WTC11 (cell line): ENCODE measurements around the gene HOXD12. TPM values are rescaled to one million over a fixed set of nuclear protein-coding genes. Genes with fewer than 3 reads are reported as not detected.

Experiments
- ATAC-seq: fragments of 200-7000 bp; cut with Tn5 transposase; 2 replicates; pipeline ENCODE4 v1.10.0; 2021; ENCODE audit warnings: mild to moderate bottlenecking, moderate library complexity
- CTCF ChIA-PET: fragments of 300-600 bp; sonication (Branson Sonifier 250); formaldehyde crosslinking; loops from one replicate; lab custom pipeline; 2021; ENCODE audit warnings: antibody characterized with exemption; lab: Charles Lee
- POLR2A ChIA-PET: fragments of 350-600 bp; sonication (Branson Sonifier 250); formaldehyde crosslinking; loops from one replicate; lab custom pipeline; 2021; ENCODE audit warnings: antibody characterized with exemption; lab: Charles Lee
- DNase-seq: peaks from one replicate; pipeline ENCODE4 v3.0.0; 2021; ENCODE audit warnings: low spot score
- H3K27ac Mint-ChIP-seq: 2 replicates; pipeline ENCODE4 v1.8.0; 2021; ENCODE audit warnings: mixed read lengths
- H3K27me3 Mint-ChIP-seq: 2 replicates; pipeline ENCODE4 v1.8.0; 2021; ENCODE audit warnings: low read depth, mild to moderate bottlenecking, moderate library complexity, mixed read lengths
- H3K36me3 Mint-ChIP-seq: 2 replicates; pipeline ENCODE4 v1.8.0; 2021; ENCODE audit warnings: mixed read lengths
- H3K4me1 Mint-ChIP-seq: 2 replicates; pipeline ENCODE4 v1.8.0; 2022; ENCODE audit warnings: mixed read lengths
- H3K4me3 Mint-ChIP-seq: 2 replicates; pipeline ENCODE4 v1.8.0; 2021; ENCODE audit warnings: mild to moderate bottlenecking, moderate library complexity, mixed read lengths
- H3K9me3 Mint-ChIP-seq: 2 replicates; pipeline ENCODE4 v1.8.0; 2021; ENCODE audit warnings: mixed read lengths
- ETV6 ChIP-seq: sonication (generic); formaldehyde crosslinking; IDR thresholded peaks from 2 replicates; pipeline ENCODE4 v1.8.1; 2022; ENCODE audit warnings: mild to moderate bottlenecking, missing genetic modification reagents
- FOXK1 ChIP-seq: sonication (generic); formaldehyde crosslinking; IDR thresholded peaks from 2 replicates; pipeline ENCODE4 v1.8.0; 2022; ENCODE audit warnings: mild to moderate bottlenecking, moderate library complexity, missing genetic modification reagents
- FOXP1 ChIP-seq: sonication (generic); formaldehyde crosslinking; IDR thresholded peaks from 2 replicates; pipeline ENCODE4 v1.8.0; 2022; ENCODE audit warnings: missing genetic modification reagents, mild to moderate bottlenecking, moderate library complexity, borderline replicate concordance
- GABPB1 ChIP-seq: sonication (generic); formaldehyde crosslinking; IDR thresholded peaks from 2 replicates; pipeline ENCODE4 v1.8.1; 2023; ENCODE audit warnings: mild to moderate bottlenecking, missing genetic modification reagents
- JAZF1 ChIP-seq: fragments of 250-450 bp; sonication (Bioruptor Pico); IDR thresholded peaks from 2 replicates; pipeline ENCODE4 v1.9.0; 2021; ENCODE audit warnings: moderate library complexity, mild to moderate bottlenecking, inconsistent platforms
- NFATC4 ChIP-seq: fragments of 250-450 bp; sonication (Bioruptor Pico); IDR thresholded peaks from 2 replicates; pipeline ENCODE4 v1.9.0; 2021; ENCODE audit warnings: mild to moderate bottlenecking
- RELA ChIP-seq: sonication (generic); formaldehyde crosslinking; IDR thresholded peaks from 2 replicates; pipeline ENCODE4 v1.8.1; 2022; ENCODE audit warnings: missing genetic modification reagents, mild to moderate bottlenecking, borderline replicate concordance
- SMAD3 ChIP-seq: sonication (generic); formaldehyde crosslinking; IDR thresholded peaks from 2 replicates; pipeline ENCODE4 v1.8.0; 2022; ENCODE audit warnings: missing genetic modification reagents, mild to moderate bottlenecking, borderline replicate concordance
- SOX15 ChIP-seq: fragments of 250-450 bp; sonication (Bioruptor Pico); IDR thresholded peaks from 2 replicates; pipeline ENCODE4 v1.9.0; 2021; ENCODE audit warnings: mild to moderate bottlenecking
- total RNA-seq: library from RNA; stranded (reverse); gene quantifications from 3 replicates; pipeline ENCODE4 v1.2.3, GENCODE V29; 2021
- TF ChIP-seq, protein P1 (sequence below): sonication (generic); formaldehyde crosslinking; IDR thresholded peaks from 2 replicates; pipeline ENCODE4 v1.8.1; 2022; ENCODE audit warnings: mild to moderate bottlenecking, moderate library complexity, missing genetic modification reagents
- TF ChIP-seq, protein P2 (sequence below): sonication (generic); formaldehyde crosslinking; IDR thresholded peaks from 2 replicates; pipeline ENCODE4 v1.8.0; 2022; ENCODE audit warnings: mild to moderate bottlenecking, missing genetic modification reagents
- TF ChIP-seq, protein P3 (sequence below): sonication (generic); formaldehyde crosslinking; IDR thresholded peaks from 2 replicates; pipeline ENCODE4 v1.8.0; 2023; ENCODE audit warnings: missing genetic modification reagents, mild to moderate bottlenecking, borderline replicate concordance
- TF ChIP-seq, protein P4 (sequence below): sonication (generic); formaldehyde crosslinking; IDR thresholded peaks from 2 replicates; pipeline ENCODE4 v1.8.1; 2022; ENCODE audit warnings: mild to moderate bottlenecking, missing genetic modification reagents, moderate library complexity, borderline replicate concordance
- TF ChIP-seq, protein P5 (sequence below): sonication (generic); formaldehyde crosslinking; IDR thresholded peaks from 2 replicates; pipeline ENCODE4 v1.8.0; 2022; ENCODE audit warnings: mild to moderate bottlenecking, missing genetic modification reagents
- TF ChIP-seq, protein P6 (sequence below): sonication (generic); formaldehyde crosslinking; IDR thresholded peaks from 2 replicates; pipeline ENCODE4 v1.8.0; 2022; ENCODE audit warnings: missing genetic modification reagents
- TF ChIP-seq, protein P7 (sequence below): fragments of 250-450 bp; sonication (Bioruptor Pico); IDR thresholded peaks from 2 replicates; pipeline ENCODE4 v1.9.0; 2021; ENCODE audit warnings: mild to moderate bottlenecking, borderline replicate concordance
- TF ChIP-seq, protein P8 (sequence below): fragments of 250-450 bp; sonication (Bioruptor Pico); IDR thresholded peaks from 2 replicates; pipeline ENCODE4 v1.9.0; 2021; ENCODE audit warnings: mild to moderate bottlenecking

Gene HOXD12
- total RNA-seq, 1 experiment from 2014 or later = 0.17 TPM

DNA sequence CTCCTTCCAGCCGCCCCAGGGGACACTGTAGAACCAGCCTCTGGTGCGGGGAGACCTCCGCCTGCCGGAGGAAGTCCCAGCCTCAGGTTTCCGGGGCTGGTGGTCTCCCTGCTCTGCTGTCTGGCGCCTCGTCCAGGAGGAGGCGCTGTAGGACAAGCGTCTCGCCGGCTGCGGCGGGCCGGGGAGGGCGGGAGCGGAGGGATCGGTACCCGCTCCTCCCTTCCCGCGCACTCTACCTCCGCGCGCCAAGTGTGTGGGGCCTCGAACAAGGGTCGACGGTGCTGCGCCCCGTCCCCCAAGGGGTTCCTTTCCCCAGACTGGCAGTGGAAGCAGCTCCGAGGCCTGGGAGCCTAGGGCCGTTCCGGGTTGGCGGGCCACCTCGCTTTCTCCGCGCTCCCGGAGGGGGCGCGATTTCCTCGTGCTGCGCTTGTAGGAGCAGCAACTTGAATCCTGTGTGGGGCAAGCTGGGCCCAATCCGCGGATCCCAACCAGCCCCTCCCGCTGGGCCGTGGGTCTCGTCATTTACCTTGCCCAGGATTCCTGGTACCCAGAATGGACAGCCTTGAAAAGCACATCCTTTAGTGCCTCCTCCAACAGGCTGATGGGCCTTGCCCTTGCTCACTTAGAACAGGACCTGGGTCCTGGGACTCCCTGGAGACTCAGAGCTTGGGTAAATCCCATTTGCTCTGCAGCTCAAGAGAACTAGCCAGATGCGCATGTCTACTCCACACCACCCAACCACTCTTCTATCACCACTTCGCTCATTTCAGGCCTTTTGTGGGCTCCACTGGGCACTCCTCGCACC, 41.1 kb downstream of the HOXD12 start (continued):
- TF ChIP-seq, protein P1, sequence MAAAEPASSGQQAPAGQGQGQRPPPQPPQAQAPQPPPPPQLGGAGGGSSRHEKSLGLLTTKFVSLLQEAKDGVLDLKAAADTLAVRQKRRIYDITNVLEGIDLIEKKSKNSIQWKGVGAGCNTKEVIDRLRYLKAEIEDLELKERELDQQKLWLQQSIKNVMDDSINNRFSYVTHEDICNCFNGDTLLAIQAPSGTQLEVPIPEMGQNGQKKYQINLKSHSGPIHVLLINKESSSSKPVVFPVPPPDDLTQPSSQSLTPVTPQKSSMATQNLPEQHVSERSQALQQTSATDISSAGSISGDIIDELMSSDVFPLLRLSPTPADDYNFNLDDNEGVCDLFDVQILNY = peak; percentile 56; the same call in 1 of the 2 replicates
- TF ChIP-seq, protein P2, sequence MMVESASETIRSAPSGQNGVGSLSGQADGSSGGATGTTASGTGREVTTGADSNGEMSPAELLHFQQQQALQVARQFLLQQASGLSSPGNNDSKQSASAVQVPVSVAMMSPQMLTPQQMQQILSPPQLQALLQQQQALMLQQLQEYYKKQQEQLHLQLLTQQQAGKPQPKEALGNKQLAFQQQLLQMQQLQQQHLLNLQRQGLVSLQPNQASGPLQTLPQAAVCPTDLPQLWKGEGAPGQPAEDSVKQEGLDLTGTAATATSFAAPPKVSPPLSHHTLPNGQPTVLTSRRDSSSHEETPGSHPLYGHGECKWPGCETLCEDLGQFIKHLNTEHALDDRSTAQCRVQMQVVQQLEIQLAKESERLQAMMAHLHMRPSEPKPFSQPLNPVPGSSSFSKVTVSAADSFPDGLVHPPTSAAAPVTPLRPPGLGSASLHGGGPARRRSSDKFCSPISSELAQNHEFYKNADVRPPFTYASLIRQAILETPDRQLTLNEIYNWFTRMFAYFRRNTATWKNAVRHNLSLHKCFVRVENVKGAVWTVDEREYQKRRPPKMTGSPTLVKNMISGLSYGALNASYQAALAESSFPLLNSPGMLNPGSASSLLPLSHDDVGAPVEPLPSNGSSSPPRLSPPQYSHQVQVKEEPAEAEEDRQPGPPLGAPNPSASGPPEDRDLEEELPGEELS (CRISPR knock-in tag) = peak; percentile 67; the same call in 1 of the 2 replicates
- TF ChIP-seq SMAD3 (peak; percentile 79; the same call in 1 of the 2 replicates), FOXK1 (CRISPR knock-in tag) (no peak), FOXP1 (CRISPR knock-in tag) (peak; percentile 87; the same call in 1 of the 2 replicates), ETV6 (peak; percentile 51; the same call in 1 of the 2 replicates), SOX15 (no peak)
- TF ChIP-seq, protein P3, sequence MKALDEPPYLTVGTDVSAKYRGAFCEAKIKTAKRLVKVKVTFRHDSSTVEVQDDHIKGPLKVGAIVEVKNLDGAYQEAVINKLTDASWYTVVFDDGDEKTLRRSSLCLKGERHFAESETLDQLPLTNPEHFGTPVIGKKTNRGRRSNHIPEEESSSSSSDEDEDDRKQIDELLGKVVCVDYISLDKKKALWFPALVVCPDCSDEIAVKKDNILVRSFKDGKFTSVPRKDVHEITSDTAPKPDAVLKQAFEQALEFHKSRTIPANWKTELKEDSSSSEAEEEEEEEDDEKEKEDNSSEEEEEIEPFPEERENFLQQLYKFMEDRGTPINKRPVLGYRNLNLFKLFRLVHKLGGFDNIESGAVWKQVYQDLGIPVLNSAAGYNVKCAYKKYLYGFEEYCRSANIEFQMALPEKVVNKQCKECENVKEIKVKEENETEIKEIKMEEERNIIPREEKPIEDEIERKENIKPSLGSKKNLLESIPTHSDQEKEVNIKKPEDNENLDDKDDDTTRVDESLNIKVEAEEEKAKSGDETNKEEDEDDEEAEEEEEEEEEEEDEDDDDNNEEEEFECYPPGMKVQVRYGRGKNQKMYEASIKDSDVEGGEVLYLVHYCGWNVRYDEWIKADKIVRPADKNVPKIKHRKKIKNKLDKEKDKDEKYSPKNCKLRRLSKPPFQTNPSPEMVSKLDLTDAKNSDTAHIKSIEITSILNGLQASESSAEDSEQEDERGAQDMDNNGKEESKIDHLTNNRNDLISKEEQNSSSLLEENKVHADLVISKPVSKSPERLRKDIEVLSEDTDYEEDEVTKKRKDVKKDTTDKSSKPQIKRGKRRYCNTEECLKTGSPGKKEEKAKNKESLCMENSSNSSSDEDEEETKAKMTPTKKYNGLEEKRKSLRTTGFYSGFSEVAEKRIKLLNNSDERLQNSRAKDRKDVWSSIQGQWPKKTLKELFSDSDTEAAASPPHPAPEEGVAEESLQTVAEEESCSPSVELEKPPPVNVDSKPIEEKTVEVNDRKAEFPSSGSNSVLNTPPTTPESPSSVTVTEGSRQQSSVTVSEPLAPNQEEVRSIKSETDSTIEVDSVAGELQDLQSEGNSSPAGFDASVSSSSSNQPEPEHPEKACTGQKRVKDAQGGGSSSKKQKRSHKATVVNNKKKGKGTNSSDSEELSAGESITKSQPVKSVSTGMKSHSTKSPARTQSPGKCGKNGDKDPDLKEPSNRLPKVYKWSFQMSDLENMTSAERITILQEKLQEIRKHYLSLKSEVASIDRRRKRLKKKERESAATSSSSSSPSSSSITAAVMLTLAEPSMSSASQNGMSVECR (CRISPR knock-in tag) = peak; percentile 48; the same call in 1 of the 2 replicates
- TF ChIP-seq, protein P4, sequence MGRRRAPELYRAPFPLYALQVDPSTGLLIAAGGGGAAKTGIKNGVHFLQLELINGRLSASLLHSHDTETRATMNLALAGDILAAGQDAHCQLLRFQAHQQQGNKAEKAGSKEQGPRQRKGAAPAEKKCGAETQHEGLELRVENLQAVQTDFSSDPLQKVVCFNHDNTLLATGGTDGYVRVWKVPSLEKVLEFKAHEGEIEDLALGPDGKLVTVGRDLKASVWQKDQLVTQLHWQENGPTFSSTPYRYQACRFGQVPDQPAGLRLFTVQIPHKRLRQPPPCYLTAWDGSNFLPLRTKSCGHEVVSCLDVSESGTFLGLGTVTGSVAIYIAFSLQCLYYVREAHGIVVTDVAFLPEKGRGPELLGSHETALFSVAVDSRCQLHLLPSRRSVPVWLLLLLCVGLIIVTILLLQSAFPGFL = no peak

DNA sequence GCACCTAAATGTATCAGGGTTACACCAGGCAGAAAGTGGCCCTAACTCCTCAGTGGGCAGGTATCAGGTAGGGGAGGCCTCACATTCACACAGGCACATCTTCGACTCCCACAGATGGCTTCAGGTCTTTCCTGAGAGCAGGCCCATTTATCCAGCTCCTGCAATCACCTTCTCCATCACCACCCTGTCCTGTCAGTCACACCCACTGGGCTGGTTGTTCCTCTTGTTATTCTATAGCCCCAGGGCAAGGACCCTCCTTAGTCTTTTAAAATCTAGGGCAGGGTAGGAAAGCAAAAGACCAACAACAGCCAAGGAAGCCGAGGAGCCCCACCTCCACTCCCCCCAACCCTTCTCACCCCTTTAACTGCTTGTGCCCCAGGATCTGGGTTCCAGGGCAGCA, 42.7 kb downstream of the HOXD12 start:
- no peaks in the 10 kb centered on the region for H3K36me3 Mint-ChIP-seq
- H3K27me3 Mint-ChIP-seq = peaks cover 98% of the 10 kb centered on the region
- ChIA-PET CTCF (interaction anchor here (0.9 to 1.5 kb wide), 2 partner anchors 313 to 412 kb away, joined by 4 to 5 read pairs; no protein-coding TSS in a partner anchor), POLR2A (no interaction called here)
- peaks cover 4% of the 10 kb centered on the region for H3K4me1 Mint-ChIP-seq
- no peaks in the 10 kb centered on the region for H3K9me3 Mint-ChIP-seq
- DNase-seq (no peak), ATAC-seq (no peak)
- H3K4me3 Mint-ChIP-seq = no peak overlapping the region
- no peak overlapping the region for H3K27ac Mint-ChIP-seq
- TF ChIP-seq NFATC4 (CRISPR knock-in tag) (no peak), GABPB1 (no peak), JAZF1 (CRISPR knock-in tag) (no peak), RELA (CRISPR knock-in tag) (no peak), SMAD3 (no peak)
- TF ChIP-seq, protein P5, sequence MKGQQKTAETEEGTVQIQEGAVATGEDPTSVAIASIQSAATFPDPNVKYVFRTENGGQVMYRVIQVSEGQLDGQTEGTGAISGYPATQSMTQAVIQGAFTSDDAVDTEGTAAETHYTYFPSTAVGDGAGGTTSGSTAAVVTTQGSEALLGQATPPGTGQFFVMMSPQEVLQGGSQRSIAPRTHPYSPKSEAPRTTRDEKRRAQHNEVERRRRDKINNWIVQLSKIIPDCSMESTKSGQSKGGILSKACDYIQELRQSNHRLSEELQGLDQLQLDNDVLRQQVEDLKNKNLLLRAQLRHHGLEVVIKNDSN (CRISPR knock-in tag) = no peak
- TF ChIP-seq, protein P6, sequence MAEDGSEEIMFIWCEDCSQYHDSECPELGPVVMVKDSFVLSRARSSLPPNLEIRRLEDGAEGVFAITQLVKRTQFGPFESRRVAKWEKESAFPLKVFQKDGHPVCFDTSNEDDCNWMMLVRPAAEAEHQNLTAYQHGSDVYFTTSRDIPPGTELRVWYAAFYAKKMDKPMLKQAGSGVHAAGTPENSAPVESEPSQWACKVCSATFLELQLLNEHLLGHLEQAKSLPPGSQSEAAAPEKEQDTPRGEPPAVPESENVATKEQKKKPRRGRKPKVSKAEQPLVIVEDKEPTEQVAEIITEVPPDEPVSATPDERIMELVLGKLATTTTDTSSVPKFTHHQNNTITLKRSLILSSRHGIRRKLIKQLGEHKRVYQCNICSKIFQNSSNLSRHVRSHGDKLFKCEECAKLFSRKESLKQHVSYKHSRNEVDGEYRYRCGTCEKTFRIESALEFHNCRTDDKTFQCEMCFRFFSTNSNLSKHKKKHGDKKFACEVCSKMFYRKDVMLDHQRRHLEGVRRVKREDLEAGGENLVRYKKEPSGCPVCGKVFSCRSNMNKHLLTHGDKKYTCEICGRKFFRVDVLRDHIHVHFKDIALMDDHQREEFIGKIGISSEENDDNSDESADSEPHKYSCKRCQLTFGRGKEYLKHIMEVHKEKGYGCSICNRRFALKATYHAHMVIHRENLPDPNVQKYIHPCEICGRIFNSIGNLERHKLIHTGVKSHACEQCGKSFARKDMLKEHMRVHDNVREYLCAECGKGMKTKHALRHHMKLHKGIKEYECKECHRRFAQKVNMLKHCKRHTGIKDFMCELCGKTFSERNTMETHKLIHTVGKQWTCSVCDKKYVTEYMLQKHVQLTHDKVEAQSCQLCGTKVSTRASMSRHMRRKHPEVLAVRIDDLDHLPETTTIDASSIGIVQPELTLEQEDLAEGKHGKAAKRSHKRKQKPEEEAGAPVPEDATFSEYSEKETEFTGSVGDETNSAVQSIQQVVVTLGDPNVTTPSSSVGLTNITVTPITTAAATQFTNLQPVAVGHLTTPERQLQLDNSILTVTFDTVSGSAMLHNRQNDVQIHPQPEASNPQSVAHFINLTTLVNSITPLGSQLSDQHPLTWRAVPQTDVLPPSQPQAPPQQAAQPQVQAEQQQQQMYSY (CRISPR knock-in tag) = no peak
- TF ChIP-seq, protein P7, sequence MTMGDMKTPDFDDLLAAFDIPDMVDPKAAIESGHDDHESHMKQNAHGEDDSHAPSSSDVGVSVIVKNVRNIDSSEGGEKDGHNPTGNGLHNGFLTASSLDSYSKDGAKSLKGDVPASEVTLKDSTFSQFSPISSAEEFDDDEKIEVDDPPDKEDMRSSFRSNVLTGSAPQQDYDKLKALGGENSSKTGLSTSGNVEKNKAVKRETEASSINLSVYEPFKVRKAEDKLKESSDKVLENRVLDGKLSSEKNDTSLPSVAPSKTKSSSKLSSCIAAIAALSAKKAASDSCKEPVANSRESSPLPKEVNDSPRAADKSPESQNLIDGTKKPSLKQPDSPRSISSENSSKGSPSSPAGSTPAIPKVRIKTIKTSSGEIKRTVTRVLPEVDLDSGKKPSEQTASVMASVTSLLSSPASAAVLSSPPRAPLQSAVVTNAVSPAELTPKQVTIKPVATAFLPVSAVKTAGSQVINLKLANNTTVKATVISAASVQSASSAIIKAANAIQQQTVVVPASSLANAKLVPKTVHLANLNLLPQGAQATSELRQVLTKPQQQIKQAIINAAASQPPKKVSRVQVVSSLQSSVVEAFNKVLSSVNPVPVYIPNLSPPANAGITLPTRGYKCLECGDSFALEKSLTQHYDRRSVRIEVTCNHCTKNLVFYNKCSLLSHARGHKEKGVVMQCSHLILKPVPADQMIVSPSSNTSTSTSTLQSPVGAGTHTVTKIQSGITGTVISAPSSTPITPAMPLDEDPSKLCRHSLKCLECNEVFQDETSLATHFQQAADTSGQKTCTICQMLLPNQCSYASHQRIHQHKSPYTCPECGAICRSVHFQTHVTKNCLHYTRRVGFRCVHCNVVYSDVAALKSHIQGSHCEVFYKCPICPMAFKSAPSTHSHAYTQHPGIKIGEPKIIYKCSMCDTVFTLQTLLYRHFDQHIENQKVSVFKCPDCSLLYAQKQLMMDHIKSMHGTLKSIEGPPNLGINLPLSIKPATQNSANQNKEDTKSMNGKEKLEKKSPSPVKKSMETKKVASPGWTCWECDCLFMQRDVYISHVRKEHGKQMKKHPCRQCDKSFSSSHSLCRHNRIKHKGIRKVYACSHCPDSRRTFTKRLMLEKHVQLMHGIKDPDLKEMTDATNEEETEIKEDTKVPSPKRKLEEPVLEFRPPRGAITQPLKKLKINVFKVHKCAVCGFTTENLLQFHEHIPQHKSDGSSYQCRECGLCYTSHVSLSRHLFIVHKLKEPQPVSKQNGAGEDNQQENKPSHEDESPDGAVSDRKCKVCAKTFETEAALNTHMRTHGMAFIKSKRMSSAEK (CRISPR knock-in tag) = no peak
- TF ChIP-seq, protein P8, sequence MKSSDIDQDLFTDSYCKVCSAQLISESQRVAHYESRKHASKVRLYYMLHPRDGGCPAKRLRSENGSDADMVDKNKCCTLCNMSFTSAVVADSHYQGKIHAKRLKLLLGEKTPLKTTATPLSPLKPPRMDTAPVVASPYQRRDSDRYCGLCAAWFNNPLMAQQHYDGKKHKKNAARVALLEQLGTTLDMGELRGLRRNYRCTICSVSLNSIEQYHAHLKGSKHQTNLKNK (CRISPR knock-in tag) = no peak
